Thyroid gland (tissue), 4 donors: ENCODE data around the gene P2RX7. TPM values are rescaled to one million over a fixed set of nuclear protein-coding genes. Genes with fewer than 3 reads are reported as not detected.

Experiments
- DNase-seq, 2 donors: peaks; one replicate each; pipeline ENCODE4 v3.0.0-alpha.2; 2019
- H3K27ac ChIP-seq, 3 donors: fragments of 200-600 bp; sonication (generic); 1 replicate in 2 of 3; 2 replicates in 1 of 3; pipeline ENCODE4 v1.5.1; 2016 to 2019; ENCODE audit warnings: mild to moderate bottlenecking in 1 of 3, moderate library complexity in 1 of 3
- H3K27me3 ChIP-seq: fragments of 200-600 bp; sonication (generic); one replicate; pipeline ENCODE4 v1.5.1; 2019
- H3K36me3 ChIP-seq, 2 donors: fragments of 200-600 bp; sonication (generic); one replicate each; pipeline ENCODE4 v1.5.1; 2016 to 2019
- H3K4me1 ChIP-seq, 2 donors: fragments of 200-600 bp; sonication (generic); one replicate each; pipeline ENCODE4 v1.5.1; 2017 to 2019
- H3K4me3 ChIP-seq, 3 donors: fragments of 200-600 bp; sonication (generic); replicated peaks in 1 of 3; 1 replicate in 2 of 3; 2 replicates in 1 of 3; pipeline ENCODE4 v1.5.1; 2016; ENCODE audit warnings: mild to moderate bottlenecking in 1 of 3
- H3K9me3 ChIP-seq: fragments of 200-600 bp; sonication (generic); one replicate; pipeline ENCODE4 v1.5.1; 2017
- POLR2A ChIP-seq, 2 donors: fragments of 450-650 bp; IDR thresholded peaks; one replicate each; pipeline ENCODE4 v1.6.1; 2017; ENCODE audit warnings: antibody characterized with exemption in 2 of 2, mild to moderate bottlenecking in 2 of 2, moderate library complexity in 1 of 2
- WGBS, 2 donors: methylation state at CpG; one replicate each; pipeline ENCODE4 v1.1.5; 2017; 5-methylcytosine and 5-hydroxymethylcytosine counted together
- intact Hi-C: fragments of 100-400 bp; cut with DNase I; formaldehyde crosslinking; loops from one replicate; pipeline ENCODE4 v1.15.1; 2023
- total RNA-seq, 4 donors: library from RNA; depleted of rRNA; stranded (reverse); fragments of >200 nt; gene quantifications; one replicate each; pipeline ENCODE4 v1.2.3, GENCODE V29; 2016
- TF ChIP-seq, protein P1 (sequence below), 6 experiments: fragments of 200-600 bp in 3 of 6; fragments of 450-650 bp in 3 of 6; sonication (generic) in 3 of 6; IDR thresholded peaks; one replicate each; pipeline ENCODE4 v1.5.1; 2016 to 2019; ENCODE audit warnings: antibody characterized with exemption in 6 of 6, mild to moderate bottlenecking in 2 of 6, inconsistent platforms in 1 of 6, moderate library complexity in 1 of 6

P2RX7 gene
- total RNA-seq, 4 donors from 2014 or later, result 0.44 to 1.5 (median 0.73) TPM

GRCh38 chr12:121218588-121219352 is 86.1 kb downstream of the P2RX7 start:
- intact Hi-C loops, result no loop called here
- 92 to 93% methylated on average over 18 of the region's 18 CpGs for WGBS, 2 donors

DNA sequence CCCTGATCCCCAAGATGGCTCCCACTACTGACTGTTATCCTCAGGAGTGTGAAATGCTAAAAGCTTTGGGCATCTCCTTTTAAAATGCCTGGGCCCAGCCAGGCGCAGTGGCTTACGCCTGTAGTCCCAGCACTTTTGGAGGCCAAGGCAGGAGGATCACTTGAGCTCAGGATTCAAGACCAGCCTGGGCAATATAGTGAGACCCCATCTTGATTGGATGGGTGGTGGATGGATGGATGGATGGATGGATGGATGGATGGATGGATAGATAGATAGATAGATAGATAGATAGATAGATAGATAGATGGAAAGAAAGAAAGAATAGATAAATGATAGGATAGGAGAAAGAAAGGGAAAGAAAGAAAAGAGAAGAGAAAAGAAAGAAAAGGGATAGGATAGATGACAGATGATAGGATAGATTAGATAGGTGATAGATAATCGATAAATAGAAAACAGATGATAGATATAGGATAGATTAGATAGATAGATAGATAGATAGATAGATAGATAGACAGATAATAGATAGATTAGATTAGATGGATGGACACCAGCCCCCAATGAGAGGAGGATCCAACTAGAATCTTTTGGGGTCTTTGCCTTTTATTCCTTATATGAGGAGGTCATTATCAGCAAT is 86.8 kb downstream of the P2RX7 start:
- Histone ChIP-seq H3K9me3 (no peaks in the 10 kb centered on the region), H3K27me3 (no peaks in the 10 kb centered on the region), H3K27ac (no peak overlapping the region), H3K36me3 (no peaks in the 10 kb centered on the region), H3K4me1 (no peaks in the 10 kb centered on the region), H3K4me3 (no peak overlapping the region)
- no peak for DNase-seq
- TF ChIP-seq, protein P1, sequence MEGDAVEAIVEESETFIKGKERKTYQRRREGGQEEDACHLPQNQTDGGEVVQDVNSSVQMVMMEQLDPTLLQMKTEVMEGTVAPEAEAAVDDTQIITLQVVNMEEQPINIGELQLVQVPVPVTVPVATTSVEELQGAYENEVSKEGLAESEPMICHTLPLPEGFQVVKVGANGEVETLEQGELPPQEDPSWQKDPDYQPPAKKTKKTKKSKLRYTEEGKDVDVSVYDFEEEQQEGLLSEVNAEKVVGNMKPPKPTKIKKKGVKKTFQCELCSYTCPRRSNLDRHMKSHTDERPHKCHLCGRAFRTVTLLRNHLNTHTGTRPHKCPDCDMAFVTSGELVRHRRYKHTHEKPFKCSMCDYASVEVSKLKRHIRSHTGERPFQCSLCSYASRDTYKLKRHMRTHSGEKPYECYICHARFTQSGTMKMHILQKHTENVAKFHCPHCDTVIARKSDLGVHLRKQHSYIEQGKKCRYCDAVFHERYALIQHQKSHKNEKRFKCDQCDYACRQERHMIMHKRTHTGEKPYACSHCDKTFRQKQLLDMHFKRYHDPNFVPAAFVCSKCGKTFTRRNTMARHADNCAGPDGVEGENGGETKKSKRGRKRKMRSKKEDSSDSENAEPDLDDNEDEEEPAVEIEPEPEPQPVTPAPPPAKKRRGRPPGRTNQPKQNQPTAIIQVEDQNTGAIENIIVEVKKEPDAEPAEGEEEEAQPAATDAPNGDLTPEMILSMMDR (IDR thresholded peaks at IDR 0.05), result no peak
- no peak for TF ChIP-seq POLR2A (IDR thresholded peaks at IDR 0.05)
- WGBS, 2 donors, result 98 to 99% methylated on average over 3 of the region's 3 CpGs
- intact Hi-C loops, result no loop called here

More at GRCh38 chr12:121218588-121219352, 86.1 kb downstream of the P2RX7 start:
- Histone ChIP-seq H3K9me3 (no peaks in the 10 kb centered on the region), H3K27me3 (no peaks in the 10 kb centered on the region), H3K36me3 (no peaks in the 10 kb centered on the region), H3K4me1 (no peaks in the 10 kb centered on the region), H3K27ac (no peak overlapping the region), H3K4me3 (no peak overlapping the region)
- no peak for DNase-seq
- TF ChIP-seq, protein P1 (IDR thresholded peaks at IDR 0.05), result no peak
- TF ChIP-seq POLR2A (IDR thresholded peaks at IDR 0.05), result no peak

- no peak overlapping the region for H3K27ac ChIP-seq
- peaks cover 7% of the 10 kb centered on the region in 2 donors for H3K4me1 ChIP-seq
- TF ChIP-seq POLR2A (IDR thresholded peaks at IDR 0.05), result no peak
- TF ChIP-seq, protein P1 (IDR thresholded peaks at IDR 0.05), result no peak
- intact Hi-C loops, result no loop called here
- H3K36me3 ChIP-seq, result no peaks in the 10 kb centered on the region
- 88 to 89% methylated on average over 10 of the region's 10 CpGs for WGBS, 2 donors
- no peak for DNase-seq
- H3K9me3 ChIP-seq, result no peaks in the 10 kb centered on the region
- no peaks in the 10 kb centered on the region for H3K27me3 ChIP-seq
- no peak overlapping the region for H3K4me3 ChIP-seq
Measured at GRCh38 chr12:121222847-121223246, 90.2 kb downstream of the P2RX7 start.

GRCh38 chr12:121223292-121224285 is 90.9 kb downstream of the P2RX7 start:
- intact Hi-C loops, result no loop called here
- peaks cover 7% of the 10 kb centered on the region in 2 donors for H3K4me1 ChIP-seq
- no peak overlapping the region for H3K4me3 ChIP-seq
- WGBS, 2 donors, result 81 to 90% methylated on average over 14 to 18 of the region's 19 CpGs
- no peaks in the 10 kb centered on the region for H3K27me3 ChIP-seq
- H3K36me3 ChIP-seq, result no peaks in the 10 kb centered on the region
- H3K9me3 ChIP-seq, result no peaks in the 10 kb centered on the region
- no peak overlapping the region for H3K27ac ChIP-seq
- DNase-seq, result no peak
- TF ChIP-seq POLR2A (IDR thresholded peaks at IDR 0.05), result no peak
- TF ChIP-seq, protein P1 (IDR thresholded peaks at IDR 0.05), result no peak
